Large intestine (tissue), 3 donors: ENCODE results near the gene CACNG3. TPM values are rescaled to one million over a fixed set of nuclear protein-coding genes. Genes with fewer than 3 reads are reported as not detected.
"Not testable (repeated sequence)": the region's sequence is repeated elsewhere in the genome, so short reads cannot be mapped to it uniquely, and the experiment has no call there.

Source experiments
- DNase-seq, 2 donors: peaks; one replicate each; pipeline versions ENCODE4 v3.0.0 to v3.0.0-alpha.2; 2013
- H3K27ac ChIP-seq: one replicate; pipeline ENCODE4 v1.5.1; 2013; ENCODE audit warnings: low read length
- H3K27me3 ChIP-seq: 2 replicates; pipeline ENCODE4 v1.6.1; 2013; ENCODE audit warnings: low read length; ENCODE audit not compliant: control insufficient read depth, insufficient read depth
- H3K36me3 ChIP-seq: 2 replicates; pipeline ENCODE4 v1.6.1; 2013; ENCODE audit warnings: low read length; ENCODE audit not compliant: control insufficient read depth, insufficient read depth
- H3K4me1 ChIP-seq: one replicate; pipeline ENCODE4 v1.6.1; 2013; ENCODE audit warnings: low read length; ENCODE audit not compliant: control insufficient read depth, insufficient read depth
- H3K4me3 ChIP-seq: one replicate; pipeline ENCODE4 v1.5.1; 2013; ENCODE audit warnings: low read length
- H3K9me3 ChIP-seq: one replicate; pipeline ENCODE4 v1.6.1; 2013; ENCODE audit warnings: mild to moderate bottlenecking, low read depth, low read length, moderate library complexity; ENCODE audit not compliant: control insufficient read depth
- WGBS: methylation state at CpG from one replicate; pipeline ENCODE4 v1.1.5; 2013; ENCODE audit warnings: low lambda C conversion rate; ENCODE audit not compliant: insufficient coverage; 5-methylcytosine and 5-hydroxymethylcytosine counted together
- polyA plus RNA-seq: library from polyadenylated mRNA; unstranded; fragments of 120-200 nt; gene quantifications from one replicate; pipeline ENCODE4 v1.2.1, GENCODE V29; 2013

Gene CACNG3
- polyA plus RNA-seq, 1 donor = 0.01 TPM

DNA sequence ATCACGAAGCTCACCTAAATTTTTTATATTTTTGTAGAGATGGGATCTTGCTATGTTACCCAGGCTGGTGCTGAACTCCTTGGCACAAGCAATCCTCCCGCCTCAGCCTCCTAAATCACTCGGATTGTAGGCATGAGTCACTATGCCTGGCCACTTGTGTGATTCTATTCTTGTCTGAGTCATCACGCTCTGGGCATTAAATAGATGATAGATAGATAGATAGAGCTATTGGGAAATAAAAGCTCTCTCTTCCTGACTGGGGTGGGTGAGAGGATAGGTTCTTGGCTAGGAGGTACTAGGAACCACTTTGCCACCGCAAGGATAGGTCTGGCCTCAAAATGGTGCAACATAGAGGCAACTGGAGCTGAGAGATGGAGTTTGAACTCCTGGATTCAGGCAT lies 21.4 kb upstream of the CACNG3 start:
- WGBS = no CpG with 5 or more reads among the region's 5 CpGs
- no peak overlapping the region for H3K27ac ChIP-seq

DNA sequence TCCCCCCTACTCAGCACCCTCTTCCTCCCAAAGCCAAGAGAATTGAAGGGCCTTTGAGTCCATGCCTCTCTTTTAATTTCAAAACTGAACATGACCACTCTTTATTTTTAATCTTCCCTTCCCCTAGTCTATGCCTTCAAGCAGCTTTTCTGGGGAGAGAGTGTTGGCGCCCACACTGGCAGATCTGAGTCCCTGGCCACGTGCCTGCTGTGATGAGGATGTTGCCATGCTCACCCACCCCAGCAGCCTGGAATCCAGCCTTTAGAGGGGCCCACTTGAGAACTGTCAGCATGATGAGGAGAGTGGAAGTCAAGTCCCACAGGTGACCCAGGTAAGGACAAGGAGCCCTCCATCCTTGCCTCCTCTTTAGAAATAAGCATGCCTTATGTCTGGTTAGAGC lies 20.3 kb upstream of the CACNG3 start:
- Histone ChIP-seq H3K4me1 (no peaks in the 10 kb centered on the region), H3K27ac (no peak overlapping the region), H3K36me3 (no peaks in the 10 kb centered on the region), H3K4me3 (no peak overlapping the region), H3K27me3 (no peaks in the 10 kb centered on the region), H3K9me3 (no peaks in the 10 kb centered on the region)
- no CpG with 5 or more reads among the region's 2 CpGs for WGBS
- DNase-seq = no peak

More for the DNA sequence above, 21.4 kb upstream of the CACNG3 start:
- H3K4me1 ChIP-seq = no peaks in the 10 kb centered on the region
- no peaks in the 10 kb centered on the region for H3K27me3 ChIP-seq
- H3K36me3 ChIP-seq = no peaks in the 10 kb centered on the region
- H3K4me3 ChIP-seq = no peak overlapping the region
- no peaks in the 10 kb centered on the region for H3K9me3 ChIP-seq
- DNase-seq = no peak

DNA sequence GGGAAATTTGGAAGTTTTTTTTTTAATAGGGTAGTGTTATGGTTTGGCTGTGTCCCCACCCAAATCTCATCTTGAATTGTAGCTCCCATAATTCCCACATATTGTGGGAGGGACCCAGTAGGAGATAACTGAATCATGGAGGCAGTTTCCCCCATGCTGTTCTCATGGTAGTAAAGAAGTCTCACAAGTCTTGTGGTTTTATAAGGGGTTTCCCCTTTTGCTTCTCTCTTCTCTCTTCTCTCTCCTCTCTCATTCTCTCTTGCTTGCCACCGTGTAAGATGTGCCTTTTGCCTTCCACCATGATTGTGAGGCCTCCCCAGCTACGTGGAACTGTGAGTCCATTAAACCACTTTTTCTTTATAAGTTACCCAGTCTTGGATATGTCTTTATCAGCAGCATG lies 17.3 kb upstream of the CACNG3 start:
- not testable (repeated sequence) for DNase-seq, H3K27me3 ChIP-seq, H3K36me3 ChIP-seq, H3K4me3 ChIP-seq, H3K9me3 ChIP-seq, H3K4me1 ChIP-seq, H3K27ac ChIP-seq
- no CpG with 5 or more reads among the region's 2 CpGs for WGBS

DNA sequence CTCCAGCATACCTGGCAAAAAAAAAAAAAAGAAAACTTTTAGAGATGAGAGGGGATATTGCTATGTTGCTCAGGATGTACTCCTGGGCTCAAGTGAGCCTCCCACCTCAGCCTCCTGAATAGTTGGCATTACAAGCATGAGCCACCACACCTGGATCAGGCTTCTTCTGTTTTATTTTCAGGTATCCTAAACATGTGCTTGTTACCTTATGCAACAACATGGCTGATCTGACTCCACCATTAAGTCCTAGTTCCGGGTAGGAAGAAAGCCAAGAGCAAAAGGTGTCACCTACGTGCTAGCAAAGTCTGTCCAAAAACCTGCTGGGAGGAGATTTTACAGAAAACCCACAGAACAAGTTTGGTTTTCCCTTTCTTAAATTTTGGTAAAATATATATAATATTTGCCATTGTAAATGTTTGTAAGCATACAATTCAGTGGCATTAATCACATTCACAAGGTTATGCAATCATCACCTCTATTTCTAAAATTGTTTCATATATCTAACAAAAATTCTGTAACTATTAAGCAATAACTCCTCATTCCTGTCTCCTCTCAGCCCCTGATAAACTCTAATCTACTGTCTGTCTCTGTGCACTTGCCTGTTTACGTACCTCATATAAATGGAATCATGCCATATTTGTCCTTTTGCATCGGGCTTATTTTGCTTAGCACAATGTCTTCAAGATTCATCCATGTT lies 9.1 kb upstream of the CACNG3 start:
- Histone ChIP-seq H3K36me3 (no peaks in the 10 kb centered on the region), H3K9me3 (no peaks in the 10 kb centered on the region), H3K4me3 (no peak overlapping the region), H3K27ac (no peak overlapping the region), H3K27me3 (no peaks in the 10 kb centered on the region), H3K4me1 (no peaks in the 10 kb centered on the region)
- DNase-seq = no peak
- WGBS = 100% methylated on average over 1 of the region's 4 CpGs

DNA sequence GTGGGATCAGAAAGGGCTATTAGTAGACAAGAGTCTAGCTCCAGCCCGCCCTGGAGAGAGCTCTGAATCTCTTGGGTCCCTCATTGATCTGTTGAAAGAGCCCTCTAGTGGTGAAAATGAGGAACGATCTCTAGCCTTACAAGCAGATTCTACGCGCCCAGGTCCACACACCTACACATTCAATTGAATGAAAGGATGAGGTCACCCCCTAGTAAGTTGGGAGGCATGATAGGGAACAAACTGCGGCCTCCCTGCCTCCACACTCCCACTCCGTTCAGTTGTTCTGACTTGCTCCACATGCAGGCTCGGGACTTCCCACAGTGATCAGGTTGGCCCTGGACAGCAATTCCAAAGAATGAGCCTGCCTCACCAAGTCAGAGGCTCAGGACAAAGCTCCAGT lies 2.9 kb upstream of the CACNG3 start:
- peak; percentile 7 to 11 for DNase-seq
- Histone ChIP-seq H3K27ac (no peak overlapping the region), H3K9me3 (peaks cover 5% of the 10 kb centered on the region), H3K4me1 (no peaks in the 10 kb centered on the region), H3K4me3 (no peak overlapping the region), H3K36me3 (no peaks in the 10 kb centered on the region), H3K27me3 (peaks cover 14% of the 10 kb centered on the region)
- no CpG with 5 or more reads among the region's 7 CpGs for WGBS

DNA sequence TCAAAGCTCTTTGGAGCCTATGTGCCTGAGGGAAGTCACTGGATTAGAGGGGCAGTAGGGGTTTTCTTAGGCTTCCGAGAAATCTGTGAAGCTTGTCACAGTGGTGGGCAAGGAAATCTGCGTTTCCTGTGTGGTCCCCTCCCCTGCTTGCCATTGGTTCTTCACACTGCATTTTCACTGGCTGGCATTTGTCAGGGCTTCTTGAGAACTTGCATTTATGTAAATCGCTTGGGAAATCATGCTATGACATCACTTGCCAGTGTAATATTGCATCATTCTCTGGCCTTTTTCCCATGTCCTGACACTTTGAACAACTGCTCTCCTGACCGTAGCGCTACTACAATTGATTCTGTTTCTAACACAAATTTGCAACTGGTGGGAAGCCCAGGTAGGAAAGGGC lies 1.8 kb downstream of the CACNG3 start:
- Histone ChIP-seq H3K9me3 (peaks cover 5% of the 10 kb centered on the region), H3K27ac (no peak overlapping the region), H3K4me3 (no peak overlapping the region), H3K27me3 (peaks cover 14% of the 10 kb centered on the region), H3K4me1 (no peaks in the 10 kb centered on the region), H3K36me3 (no peaks in the 10 kb centered on the region)
- DNase-seq = no peak
- 60% methylated on average over 1 of the region's 5 CpGs for WGBS

DNA sequence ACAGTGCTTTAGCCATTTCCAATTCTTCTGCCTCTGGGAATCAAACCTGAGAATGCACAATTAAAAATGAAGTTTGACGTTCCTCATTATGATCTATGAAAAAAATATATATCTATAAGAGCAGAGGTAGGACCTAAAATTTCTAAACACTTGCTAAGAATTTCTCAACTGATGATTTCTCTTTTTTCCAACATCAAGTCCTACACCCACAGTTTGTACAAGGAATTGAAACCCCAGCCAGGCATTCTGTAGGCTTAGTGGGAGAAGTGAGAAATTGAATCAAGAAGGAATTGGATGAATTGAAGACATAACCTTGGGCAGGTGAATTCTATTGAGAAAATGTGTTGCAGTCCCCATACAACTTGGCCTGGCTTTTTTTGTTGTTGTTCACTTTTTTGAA lies 2.7 kb downstream of the CACNG3 start:
- Histone ChIP-seq H3K36me3 (no peaks in the 10 kb centered on the region), H3K27ac (no peak overlapping the region), H3K27me3 (peaks cover 14% of the 10 kb centered on the region), H3K9me3 (peaks cover 5% of the 10 kb centered on the region), H3K4me1 (no peaks in the 10 kb centered on the region), H3K4me3 (no peak overlapping the region)
- DNase-seq = no peak
- 80% methylated on average over 1 of the region's 1 CpG for WGBS

DNA sequence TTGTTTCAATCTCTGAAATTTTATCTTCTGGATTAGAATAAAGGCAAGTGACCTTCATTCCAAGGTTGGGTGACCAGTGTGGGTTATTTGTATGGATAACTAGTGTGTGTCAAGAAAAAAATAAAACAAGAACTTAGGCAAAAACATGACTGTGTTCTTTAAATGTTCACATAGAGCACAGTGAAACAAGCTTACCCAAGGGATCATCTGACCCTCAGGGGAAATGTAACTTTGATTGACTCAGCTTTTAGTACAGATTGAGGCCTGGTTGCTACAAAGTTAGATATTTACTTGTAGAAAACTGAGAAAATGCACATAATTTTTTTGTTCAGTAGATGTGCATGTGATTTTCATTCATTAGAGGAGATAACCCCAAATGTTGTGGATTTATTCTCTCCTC lies 6.7 kb downstream of the CACNG3 start:
- no peak for DNase-seq
- Histone ChIP-seq H3K27me3 (no peaks in the 10 kb centered on the region), H3K4me1 (no peaks in the 10 kb centered on the region), H3K36me3 (no peaks in the 10 kb centered on the region), H3K4me3 (no peak overlapping the region), H3K9me3 (no peaks in the 10 kb centered on the region), H3K27ac (no peak overlapping the region)

DNA sequence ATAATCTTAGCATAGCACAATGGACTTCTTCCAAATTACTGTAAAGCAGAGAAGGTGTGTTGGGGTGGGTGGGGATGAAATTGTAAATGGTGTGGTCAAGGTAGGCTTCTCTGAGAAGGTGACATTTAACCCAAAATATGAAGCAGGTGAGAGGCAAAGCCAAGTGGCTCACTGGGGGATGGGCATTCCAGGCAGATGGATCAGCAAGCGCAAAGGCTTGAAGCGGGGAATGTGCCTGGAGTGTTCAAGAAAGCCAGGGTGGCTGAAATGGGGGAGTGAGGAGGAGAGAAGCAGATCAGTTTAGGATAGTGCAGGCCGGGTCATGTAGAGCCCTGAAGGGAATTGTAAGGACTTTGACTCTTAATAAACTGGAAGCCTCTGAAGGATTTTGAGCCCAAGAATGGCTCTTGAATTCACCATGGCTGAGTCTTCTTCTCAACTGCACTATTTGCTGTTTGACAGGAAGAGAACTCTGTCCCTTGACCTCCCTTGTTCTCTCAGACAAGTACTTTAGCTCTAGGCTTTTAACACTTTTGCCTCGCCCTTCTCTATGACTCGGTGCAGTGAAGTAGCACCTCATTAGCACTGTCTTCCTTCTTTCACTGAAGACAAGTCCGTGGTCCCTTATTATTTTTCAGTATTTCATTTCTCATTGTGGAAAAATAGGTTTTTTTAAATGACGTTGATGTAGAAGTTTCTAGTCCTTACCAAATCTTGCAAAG lies 14.7 kb downstream of the CACNG3 start:
- WGBS = 69% methylated on average over 3 of the region's 7 CpGs
- no peak overlapping the region for H3K4me3 ChIP-seq
- H3K9me3 ChIP-seq = no peaks in the 10 kb centered on the region
- no peaks in the 10 kb centered on the region for H3K27me3 ChIP-seq
- H3K27ac ChIP-seq = no peak overlapping the region
- H3K36me3 ChIP-seq = no peaks in the 10 kb centered on the region
- DNase-seq = no peak
- no peaks in the 10 kb centered on the region for H3K4me1 ChIP-seq

DNA sequence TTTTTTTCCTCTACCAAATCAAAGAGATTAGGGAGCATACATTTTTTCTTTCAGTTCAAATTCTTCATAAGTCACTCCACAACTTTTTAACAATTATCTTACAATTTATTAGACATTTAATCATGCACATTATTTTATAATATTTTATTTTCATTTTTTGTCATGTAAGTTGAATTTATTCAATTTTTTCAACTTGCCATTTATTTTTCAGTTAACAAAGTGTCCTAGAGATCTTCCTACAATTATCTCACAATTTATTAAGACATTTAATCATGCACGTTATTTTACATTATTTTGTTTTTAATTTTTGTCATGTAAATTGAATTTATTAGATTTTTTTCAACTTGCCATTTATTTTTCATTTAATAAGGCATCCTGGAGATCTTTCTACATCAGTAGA lies 16.2 kb downstream of the CACNG3 start:
- no peaks in the 10 kb centered on the region for H3K36me3 ChIP-seq
- no peaks in the 10 kb centered on the region for H3K4me1 ChIP-seq
- no peak overlapping the region for H3K27ac ChIP-seq
- no peaks in the 10 kb centered on the region for H3K27me3 ChIP-seq
- H3K4me3 ChIP-seq = no peak overlapping the region
- no peak for DNase-seq
- H3K9me3 ChIP-seq = no peaks in the 10 kb centered on the region
- WGBS = no CpG with 5 or more reads among the region's 1 CpG
